ENCODE data around the gene MCTP1.

DNA sequence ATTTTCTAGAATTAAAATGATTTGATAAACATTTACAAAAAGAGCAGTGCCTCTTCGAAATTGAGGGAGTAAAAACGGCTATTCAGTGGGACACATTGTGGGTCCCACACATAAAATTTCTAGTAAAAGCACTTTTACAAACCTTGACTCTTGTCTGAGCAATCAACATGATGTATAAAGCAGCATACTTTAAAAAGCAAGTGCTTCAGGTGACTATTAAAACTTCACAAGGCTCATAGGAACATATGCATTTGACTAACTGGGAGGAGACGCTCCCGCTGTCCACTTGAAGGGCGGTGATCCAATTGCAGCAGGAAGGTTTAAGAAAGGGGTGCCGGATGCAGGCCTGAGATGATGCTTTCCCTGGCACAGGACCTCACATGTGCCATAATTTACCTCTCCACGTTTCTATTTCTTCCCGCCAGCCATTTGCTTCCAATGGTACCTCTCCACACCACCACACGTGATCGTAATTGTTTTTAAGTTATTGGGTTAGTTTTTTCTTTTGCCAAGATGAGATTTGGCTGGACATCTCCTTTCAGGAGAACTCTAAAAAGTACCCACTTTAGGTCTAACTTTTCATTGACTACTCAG lies 1.8 kb downstream of the MCTP1 start:
- TF ChIP-seq CREB1 (IDR thresholded peaks at IDR 0.05; ENCODE audit: low read depth) (no peak), YY1 (IDR thresholded peaks at IDR 0.05; ENCODE audit: low read depth) (no peak), EP300 (IDR thresholded peaks at IDR 0.05; ENCODE audit: borderline replicate concordance) (no peak), ZBTB7A (IDR thresholded peaks at IDR 0.05; ENCODE audit: low read depth) (no peak), EGR1 (IDR thresholded peaks at IDR 0.05) (no peak), TCF12 (IDR thresholded peaks at IDR 0.05; ENCODE audit: low read depth) (no peak), TEAD4 (IDR thresholded peaks at IDR 0.05) (no peak), RAD21 (IDR thresholded peaks at IDR 0.05; ENCODE audit: low read depth) (no peak)
- TF ChIP-seq, protein P1, sequence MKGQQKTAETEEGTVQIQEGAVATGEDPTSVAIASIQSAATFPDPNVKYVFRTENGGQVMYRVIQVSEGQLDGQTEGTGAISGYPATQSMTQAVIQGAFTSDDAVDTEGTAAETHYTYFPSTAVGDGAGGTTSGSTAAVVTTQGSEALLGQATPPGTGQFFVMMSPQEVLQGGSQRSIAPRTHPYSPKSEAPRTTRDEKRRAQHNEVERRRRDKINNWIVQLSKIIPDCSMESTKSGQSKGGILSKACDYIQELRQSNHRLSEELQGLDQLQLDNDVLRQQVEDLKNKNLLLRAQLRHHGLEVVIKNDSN (IDR thresholded peaks at IDR 0.05): no peak
